K562 (cell line): Measurements from ENCODE around the gene OR10J5. TPM values are rescaled to one million over a fixed set of nuclear protein-coding genes. Genes with fewer than 3 reads are reported as not detected.

Source experiments
- ATAC-seq: fragments of 200-7000 bp; cut with Tn5 transposase; 3 replicates; pipeline ENCODE4 v1.9.1; 2020; ENCODE audit warnings: moderate library complexity
- BruUV-seq: library from RNA; stranded (reverse); fragments of 400-500 nt; replicated peaks from 2 replicates; lab custom pipeline; 2021; lab: Mats Ljungman, UMichigan
- CTCF ChIA-PET: fragments of 300-600 bp; formaldehyde crosslinking; extraction: SDS; loops from one replicate; lab custom pipeline; 2021; ENCODE audit warnings: low intra/inter-chr PET ratio; lab: Yijun Ruan, JAX
- POLR2A ChIA-PET: fragments of 300-600, 350-650 bp; sonication (Branson Sonifier 250); formaldehyde crosslinking; extraction: SDS; loops from one replicate; lab custom pipeline; 2021; ENCODE audit warnings: antibody characterized with exemption, inconsistent platforms; lab: Yijun Ruan, JAX
- DNase-seq, 4 experiments: peaks; one replicate each; pipeline versions ENCODE4 v3.0.0 to v3.0.0-alpha.2; 2011 to 2018; ENCODE audit warnings: low spot score in 3 of 4, mixed read lengths in 3 of 4; ENCODE audit errors: extremely low read depth in 1 of 4
- FAIRE-seq: peaks from 2 replicates; lab custom pipeline; 2011; peaks lifted over from hg19 to GRCh38; lab: Jason Lieb, UNC
- H2AFZ ChIP-seq: 2 replicates; pipeline ENCODE4 v1.6.0; 2011; ENCODE audit warnings: low read depth, low read length, control low read depth, inconsistent platforms
- H3K27ac ChIP-seq: fragments of 200-600 bp; 3 replicates; pipeline ENCODE4 v1.8.0; 2011; ENCODE audit warnings: low read depth, mild to moderate bottlenecking, control low read depth, inconsistent platforms, low read length, moderate library complexity, mixed read lengths; ENCODE audit errors: extremely low read depth
- H3K27me3 ChIP-seq, 2 experiments: fragments of 300-600 bp in 1 of 2; 2 replicates in 1 of 2; 3 replicates in 1 of 2; pipeline versions ENCODE4 v1.6.0 to v1.8.0; 2011; ENCODE audit warnings: inconsistent platforms in 2 of 2, low read length in 2 of 2, mild to moderate bottlenecking in 1 of 2, mixed read lengths in 1 of 2, moderate library complexity in 1 of 2; ENCODE audit not compliant: control insufficient read depth in 2 of 2, insufficient read depth in 2 of 2
- H3K36me3 ChIP-seq: fragments of 300-600 bp; 3 replicates; pipeline ENCODE4 v1.8.0; 2011; ENCODE audit warnings: mild to moderate bottlenecking, low read length, inconsistent platforms; ENCODE audit not compliant: control insufficient read depth, insufficient read depth
- H3K4me1 ChIP-seq, 2 experiments: fragments of 200-600 bp in 1 of 2; replicated peaks in 1 of 2; 2 replicates in 1 of 2; 3 replicates in 1 of 2; pipeline versions ENCODE4 v1.5.1 to v1.8.0; 2011; ENCODE audit warnings: inconsistent platforms in 2 of 2, low read length in 2 of 2, mild to moderate bottlenecking in 1 of 2, mixed read lengths in 1 of 2, moderate library complexity in 1 of 2; ENCODE audit not compliant: control insufficient read depth in 2 of 2, insufficient read depth in 2 of 2
- H3K4me2 ChIP-seq: 2 replicates; pipeline ENCODE4 v1.6.1; 2011; ENCODE audit warnings: low read length, control low read depth, inconsistent platforms, mixed read lengths; ENCODE audit not compliant: insufficient read depth
- H3K4me3 ChIP-seq: fragments of 200-600 bp; sonication (generic), shearing (Covaris generic); 2 replicates; pipeline ENCODE4 v1.5.1; 2016; ENCODE audit warnings: control low read depth, inconsistent platforms
- H3K79me2 ChIP-seq: fragments of 200-600 bp; 3 replicates; pipeline ENCODE4 v1.8.0; 2011; ENCODE audit warnings: low read length, inconsistent platforms; ENCODE audit not compliant: control insufficient read depth, insufficient read depth
- H3K9ac ChIP-seq, 2 experiments: 2 replicates each; pipeline versions ENCODE4 v1.6.0 to v1.6.1; 2011; ENCODE audit warnings: low read depth in 2 of 2, low read length in 2 of 2, control low read depth in 1 of 2, inconsistent platforms in 1 of 2, mild to moderate bottlenecking in 1 of 2, mixed read lengths in 1 of 2; ENCODE audit not compliant: insufficient read depth in 1 of 2
- H3K9me1 ChIP-seq: one replicate; pipeline ENCODE4 v1.6.0; 2011; ENCODE audit warnings: inconsistent platforms, mild to moderate bottlenecking, low read length, moderate library complexity; ENCODE audit not compliant: control insufficient read depth, insufficient read depth
- H3K9me3 ChIP-seq: replicated peaks from 2 replicates; pipeline ENCODE4 v1.5.1; 2011; ENCODE audit warnings: low read depth, low read length, inconsistent platforms; ENCODE audit not compliant: control insufficient read depth, insufficient read depth
- H4K20me1 ChIP-seq: replicated peaks from 2 replicates; pipeline ENCODE4 v1.6.1; 2011; ENCODE audit warnings: low read length, inconsistent platforms, mixed read lengths; ENCODE audit not compliant: control insufficient read depth, insufficient read depth
- ATF4 ChIP-seq: fragments of 450-650 bp; formaldehyde crosslinking; IDR thresholded peaks from 2 replicates; pipeline ENCODE4 v1.4.0; 2022; ENCODE audit warnings: mild to moderate bottlenecking, moderate library complexity
- CBFA2T2 ChIP-seq: fragments of 450-650 bp; conservative IDR thresholded peaks from 2 replicates; pipeline ENCODE4 v1.6.1; 2017; ENCODE audit warnings: mild to moderate bottlenecking
- E2F4 ChIP-seq: sonication (generic); formaldehyde crosslinking; IDR thresholded peaks from 2 replicates; pipeline ENCODE4 v1.8.0; 2022; ENCODE audit warnings: mild to moderate bottlenecking, low read depth, missing genetic modification reagents
- E2F6 ChIP-seq, 2 experiments: IDR thresholded peaks; 2 replicates each; pipeline ENCODE4 v1.6.1; 2011; ENCODE audit warnings: borderline replicate concordance in 1 of 2, control low read depth in 1 of 2, low read depth in 1 of 2, low read length in 1 of 2, mild to moderate bottlenecking in 1 of 2, mixed read lengths in 1 of 2, moderate library complexity in 1 of 2; ENCODE audit not compliant: insufficient read depth in 1 of 2, insufficient read length in 1 of 2, poor library complexity in 1 of 2, severe bottlenecking in 1 of 2; ENCODE audit errors: extremely low read depth in 1 of 2
- KAT8 ChIP-seq: fragments of 450-650 bp; IDR thresholded peaks from 2 replicates; pipeline ENCODE4 v1.6.1; 2016; ENCODE audit warnings: low read depth, mild to moderate bottlenecking
- NR2C1 ChIP-seq, 2 experiments: fragments of 450-650 bp; IDR thresholded peaks; 2 replicates each; pipeline ENCODE4 v1.6.1; 2017; ENCODE audit warnings: mild to moderate bottlenecking in 2 of 2, antibody characterized with exemption in 1 of 2, inconsistent platforms in 1 of 2, missing compliant biosample characterization in 1 of 2, missing genetic modification characterization in 1 of 2
- SRSF9 ChIP-seq: fragments of 200-400 bp; formaldehyde crosslinking; IDR thresholded peaks from 2 replicates; pipeline ENCODE4 v1.6.1; 2017; ENCODE audit warnings: low read depth, low read length, borderline replicate concordance
- ZBTB2 ChIP-seq: fragments of 450-650 bp; IDR thresholded peaks from 2 replicates; pipeline ENCODE4 v1.6.1; 2016; ENCODE audit warnings: antibody characterized with exemption
- ZNF212 ChIP-seq: fragments of 450-650 bp; formaldehyde crosslinking; IDR thresholded peaks from 2 replicates; pipeline ENCODE4 v1.4.0; 2020; ENCODE audit warnings: mild to moderate bottlenecking
- in situ Hi-C: fragments of 300-500 bp; cut with MboI; formaldehyde crosslinking; loops from 4 replicates; pipeline ENCODE4 v1.15.0; 2018; ENCODE audit warnings: inconsistent platforms, mixed read lengths
- intact Hi-C: fragments of 100-400 bp; cut with micrococcal nuclease; formaldehyde crosslinking; loops from 2 replicates; pipeline ENCODE4 v1.14.2; 2022
- polyA plus RNA-seq, 8 experiments: library from polyadenylated mRNA; depleted of rRNA in 4 of 8; stranded (reverse) in 5 of 8; unstranded in 3 of 8; fragments of >200 nt; fragmentation: Nextera tagmentation in 2 of 8; fragmentation: Illumina TruSeq in 1 of 8; extraction: Ambion mirVana in 2 of 8; extraction: Trizol in 1 of 8; gene quantifications; 2 replicates each; pipeline versions ENCODE4 v1.2.1 to v1.2.3, GENCODE V29; 2011 to 2014; ENCODE audit warnings: inconsistent platforms in 1 of 8, missing spikeins in 1 of 8
- total RNA-seq, 7 experiments: library from RNA; depleted of rRNA in 6 of 7; stranded (reverse); fragments of >200 nt in 6 of 7; fragmentation: Illumina TruSeq in 2 of 7; extraction: Trizol in 2 of 7; gene quantifications; 2 replicates each; pipeline versions ENCODE4 v1.2.1 to v1.2.3, GENCODE V29; 2011 to 2021; ENCODE audit warnings: low replicate concordance in 1 of 7
- TF ChIP-seq, protein P1 (sequence below), 2 experiments: fragments of 450-650 bp in 1 of 2; IDR thresholded peaks; 2 replicates each; pipeline ENCODE4 v1.6.1; 2011 to 2017; ENCODE audit warnings: low read depth in 2 of 2, antibody characterized with exemption in 1 of 2, borderline replicate concordance in 1 of 2, low read length in 1 of 2, mild to moderate bottlenecking in 1 of 2, mixed read lengths in 1 of 2; ENCODE audit not compliant: control insufficient read depth in 1 of 2

Gene OR10J5
- total and polyA plus RNA-seq, 9 of the 15 experiments (the other 6 are each of a cell fraction or from before 2014, with no cell fraction given) = not detected

- no peaks in the 10 kb centered on the region for H3K9me3 ChIP-seq
- H3K9ac ChIP-seq = no peak overlapping the region
- FAIRE-seq (no peak), ATAC-seq (no peak), DNase-seq (no peak)
- no peaks in the 10 kb centered on the region for H3K27me3 ChIP-seq
- BruUV-seq = no TSS peak
- no peaks in the 10 kb centered on the region for H3K9me1 ChIP-seq
- no peaks in the 10 kb centered on the region for H3K36me3 ChIP-seq
- no peaks in the 10 kb centered on the region for H4K20me1 ChIP-seq
- ChIA-PET CTCF (no interaction called here), POLR2A (no interaction called here)
- intact Hi-C loops = no loop called here
- H3K4me2 ChIP-seq = no peak overlapping the region
- in situ Hi-C loops = no loop called here
- H3K27ac ChIP-seq = no peak overlapping the region
- H3K4me3 ChIP-seq = no peak overlapping the region
- no peak overlapping the region for H2AFZ ChIP-seq
- no peaks in the 10 kb centered on the region for H3K4me1 ChIP-seq
- H3K79me2 ChIP-seq = no peaks in the 10 kb centered on the region
- TF ChIP-seq KAT8 (no peak), ZNF212 (CRISPR knock-in tag) (no peak), CBFA2T2 (no peak), ATF4 (CRISPR knock-in tag) (no peak), SRSF9 (no peak), NR2C1 (IDR thresholded peaks at IDR 0.05) (no peak), NR2C1 (tag; IDR thresholded peaks at IDR 0.05) (no peak), ZBTB2 (no peak), E2F6 (IDR thresholded peaks at IDR 0.05; ENCODE audit: borderline replicate concordance in 1 of 2, extremely low read depth in 1 of 2, insufficient read depth in 1 of 2, insufficient read length in 1 of 2, low read depth in 1 of 2, low read length in 1 of 2, poor library complexity in 1 of 2, severe bottlenecking in 1 of 2) (no peak), E2F4 (CRISPR knock-in tag) (no peak)
- TF ChIP-seq, protein P1, sequence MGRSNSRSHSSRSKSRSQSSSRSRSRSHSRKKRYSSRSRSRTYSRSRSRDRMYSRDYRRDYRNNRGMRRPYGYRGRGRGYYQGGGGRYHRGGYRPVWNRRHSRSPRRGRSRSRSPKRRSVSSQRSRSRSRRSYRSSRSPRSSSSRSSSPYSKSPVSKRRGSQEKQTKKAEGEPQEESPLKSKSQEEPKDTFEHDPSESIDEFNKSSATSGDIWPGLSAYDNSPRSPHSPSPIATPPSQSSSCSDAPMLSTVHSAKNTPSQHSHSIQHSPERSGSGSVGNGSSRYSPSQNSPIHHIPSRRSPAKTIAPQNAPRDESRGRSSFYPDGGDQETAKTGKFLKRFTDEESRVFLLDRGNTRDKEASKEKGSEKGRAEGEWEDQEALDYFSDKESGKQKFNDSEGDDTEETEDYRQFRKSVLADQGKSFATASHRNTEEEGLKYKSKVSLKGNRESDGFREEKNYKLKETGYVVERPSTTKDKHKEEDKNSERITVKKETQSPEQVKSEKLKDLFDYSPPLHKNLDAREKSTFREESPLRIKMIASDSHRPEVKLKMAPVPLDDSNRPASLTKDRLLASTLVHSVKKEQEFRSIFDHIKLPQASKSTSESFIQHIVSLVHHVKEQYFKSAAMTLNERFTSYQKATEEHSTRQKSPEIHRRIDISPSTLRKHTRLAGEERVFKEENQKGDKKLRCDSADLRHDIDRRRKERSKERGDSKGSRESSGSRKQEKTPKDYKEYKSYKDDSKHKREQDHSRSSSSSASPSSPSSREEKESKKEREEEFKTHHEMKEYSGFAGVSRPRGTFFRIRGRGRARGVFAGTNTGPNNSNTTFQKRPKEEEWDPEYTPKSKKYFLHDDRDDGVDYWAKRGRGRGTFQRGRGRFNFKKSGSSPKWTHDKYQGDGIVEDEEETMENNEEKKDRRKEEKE (IDR thresholded peaks at IDR 0.05; ENCODE audit: borderline replicate concordance in 1 of 2, control insufficient read depth in 1 of 2, low read depth in 2 of 2, low read length in 1 of 2) = no peak
Measured at GRCh38 chr1:159561497-159561896, 25.7 kb upstream of the OR10J5 start.
